Left colon (tissue), 2 donors: Measurements from ENCODE around the gene IL4I1. TPM values are rescaled to one million over a fixed set of nuclear protein-coding genes. Genes with fewer than 3 reads are reported as not detected.
"Not testable (repeated sequence)": the region's sequence is repeated elsewhere in the genome, so short reads cannot be mapped to it uniquely, and the experiment has no call there.

Source experiments
- ATAC-seq: fragments of 200-7000 bp; cut with Tn5 transposase; one replicate; pipeline ENCODE4 v1.9.1; 2020; ENCODE audit warnings: mild to moderate bottlenecking, moderate library complexity
- DNase-seq, 2 donors: peaks; one replicate each; pipeline ENCODE4 v3.0.0-alpha.2; 2020
- intact Hi-C, 2 donors: fragments of 100-400 bp; cut with DNase I in 1 of 2; cut with micrococcal nuclease in 1 of 2; formaldehyde crosslinking; loops; one replicate each; pipeline versions ENCODE4 v1.11.2 to v1.14.0; 2022; cut with DNase I, micrococcal nuclease
- long read RNA-seq: library from polyadenylated mRNA; unstranded; transcript quantifications from one replicate; pipeline ENCODE4 v2.0.0, GENCODE V29; 2021
- total RNA-seq, 2 donors: library from RNA; stranded (reverse); fragmentation: NEBNext Ultra II Directional; extraction: Animal tissue kit (Norgen Biotek cat#: 25700); gene quantifications; one replicate each; pipeline ENCODE4 v1.2.1, GENCODE V29; 2021
- donor health status: DM: no; HTN: no; CAD: no.
- donor health status: DM: yes; HTN: yes; CAD: no.

The IL4I1 gene, protein sequence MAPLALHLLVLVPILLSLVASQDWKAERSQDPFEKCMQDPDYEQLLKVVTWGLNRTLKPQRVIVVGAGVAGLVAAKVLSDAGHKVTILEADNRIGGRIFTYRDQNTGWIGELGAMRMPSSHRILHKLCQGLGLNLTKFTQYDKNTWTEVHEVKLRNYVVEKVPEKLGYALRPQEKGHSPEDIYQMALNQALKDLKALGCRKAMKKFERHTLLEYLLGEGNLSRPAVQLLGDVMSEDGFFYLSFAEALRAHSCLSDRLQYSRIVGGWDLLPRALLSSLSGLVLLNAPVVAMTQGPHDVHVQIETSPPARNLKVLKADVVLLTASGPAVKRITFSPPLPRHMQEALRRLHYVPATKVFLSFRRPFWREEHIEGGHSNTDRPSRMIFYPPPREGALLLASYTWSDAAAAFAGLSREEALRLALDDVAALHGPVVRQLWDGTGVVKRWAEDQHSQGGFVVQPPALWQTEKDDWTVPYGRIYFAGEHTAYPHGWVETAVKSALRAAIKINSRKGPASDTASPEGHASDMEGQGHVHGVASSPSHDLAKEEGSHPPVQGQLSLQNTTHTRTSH
- total RNA-seq, result 1 to 10 TPM in 1 of 2 donors, under 1 TPM in 1; 0.67 to 1.3 TPM
- long read RNA-seq, partial matches to known transcripts, result 0 of 14 reads
- long read RNA-seq, other reads (novel, unspliced or antisense), result 13 of 14 reads

GRCh38 chr19:49896863-49897621 is at the start of gene IL4I1:
TSS of gene IL4I1 (minus strand) at chr19:49896887. CDS start at chr19:49896160, 727 bp downstream.
- ATAC-seq (peak; percentile 39), DNase-seq (peak in 1 of 2 donors; percentile 51)
- intact Hi-C loops, result no loop called here

DNA sequence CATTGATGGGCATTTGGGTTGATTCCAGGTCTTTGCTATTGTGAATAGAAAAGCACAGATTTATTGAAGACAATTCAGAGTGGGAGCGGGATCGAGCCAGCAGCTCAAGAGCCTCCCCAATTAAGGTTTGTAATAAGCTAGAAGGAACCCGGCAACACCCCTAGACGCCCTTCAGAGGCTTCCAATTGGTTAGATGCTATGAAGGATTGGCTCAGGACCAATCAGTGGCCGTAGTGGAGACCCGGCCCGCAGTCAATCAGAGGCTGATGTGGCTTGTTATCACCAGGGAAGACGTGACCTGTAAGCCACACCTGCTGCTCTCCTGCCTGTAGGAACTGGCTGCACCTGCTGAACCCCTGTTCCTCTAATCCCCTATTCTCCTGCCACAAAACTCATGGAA is 49.7 kb upstream of the IL4I1 start:
- DNase-seq, result no peak
- intact Hi-C loops, result no loop called here
- no peak for ATAC-seq

GRCh38 chr19:49944567-49944966 is 47.9 kb upstream of the IL4I1 start:
- DNase-seq, intact Hi-C loops, ATAC-seq: not testable (repeated sequence)

DNA sequence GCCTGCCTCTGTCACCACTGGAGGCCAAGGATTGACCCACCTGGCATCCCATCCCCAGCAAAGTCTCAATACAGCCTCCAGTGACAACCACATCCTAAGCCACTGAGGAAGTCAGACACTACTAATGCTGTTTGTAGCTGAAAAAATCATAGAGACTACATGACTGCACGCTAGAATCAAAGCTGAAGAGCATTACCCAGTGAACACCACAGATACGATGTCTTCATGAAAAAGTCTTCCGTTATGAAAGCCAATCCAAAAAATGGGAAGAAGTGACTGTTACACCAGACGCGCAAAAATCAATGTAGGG is 43.8 kb upstream of the IL4I1 start:
- ATAC-seq (no peak), DNase-seq (no peak)
- intact Hi-C loops, result no loop called here

- ATAC-seq (no peak), DNase-seq (no peak)
- intact Hi-C loops, result loop anchor here in 1 of 2 donors (5.0 kb wide), 1 partner anchor 42 kb away; no protein-coding TSS in a partner anchor
These were observed 43.2 kb upstream of the IL4I1 start for GRCh38 chr19:49939721-49940481.

- intact Hi-C loops, result loop anchor here in 1 of 2 donors (5.0 kb wide), 1 partner anchor 44 kb away; no protein-coding TSS in a partner anchor
- ATAC-seq, result no peak
These were observed 42.0 kb upstream of the IL4I1 start for GRCh38 chr19:49938662-49939061.

GRCh38 chr19:49937750-49938381 is 41.2 kb upstream of the IL4I1 start:
- DNase-seq (peak in 1 of 2 donors; percentile 81), ATAC-seq (peak; percentile 89)
- intact Hi-C loops, result loop anchor here in 1 of 2 donors (5.0 kb wide), 1 partner anchor 44 kb away; no protein-coding TSS in a partner anchor

More at GRCh38 chr19:49938662-49939061, 42.0 kb upstream of the IL4I1 start:
- no peak for DNase-seq

DNA sequence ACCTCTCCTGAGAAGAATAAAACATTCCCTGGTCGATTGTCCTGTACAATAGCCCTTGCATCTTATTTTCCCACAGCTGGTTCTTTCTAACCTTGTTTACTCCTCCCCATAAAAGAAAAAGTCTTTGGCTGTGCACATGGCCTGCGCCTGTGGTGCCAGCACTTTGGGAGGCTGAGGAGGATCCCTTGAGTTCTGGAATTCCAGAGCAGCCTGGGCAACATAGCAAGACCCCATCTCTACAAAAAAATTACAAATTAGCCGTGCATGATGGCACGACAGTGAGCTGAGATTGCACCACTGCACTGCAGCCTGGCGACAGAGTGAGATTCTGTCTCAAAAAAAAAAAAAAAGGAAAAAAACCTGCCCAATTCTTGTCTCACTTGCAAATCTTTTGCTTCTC is 39.9 kb upstream of the IL4I1 start:
- intact Hi-C loops, result loop anchor here in 1 of 2 donors (5.0 kb wide), 1 partner anchor 46 kb away; no protein-coding TSS in a partner anchor
- DNase-seq (no peak), ATAC-seq (no peak)

DNA sequence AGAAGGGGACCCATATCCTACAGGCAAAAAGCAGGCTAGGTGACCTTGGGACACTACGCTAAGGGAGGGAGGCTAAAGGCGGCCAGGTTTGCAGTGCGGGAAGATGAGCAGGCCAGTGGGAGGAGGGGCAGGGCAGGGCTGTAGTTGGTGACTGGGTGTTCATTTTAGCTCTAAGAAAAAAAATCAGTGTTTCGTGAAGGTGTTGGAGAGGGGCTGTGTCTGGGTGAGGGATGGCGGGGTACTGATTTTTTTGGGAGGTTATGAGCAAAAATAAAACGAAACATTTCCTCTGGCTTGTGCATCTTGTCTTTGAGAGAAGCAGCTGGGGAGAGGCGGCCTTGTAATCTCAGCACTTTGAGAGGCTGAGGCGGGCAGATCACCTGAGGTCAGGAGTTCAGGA is 37.0 kb upstream of the IL4I1 start:
- intact Hi-C loops, result no loop called here
- no peak for ATAC-seq
- no peak for DNase-seq

DNA sequence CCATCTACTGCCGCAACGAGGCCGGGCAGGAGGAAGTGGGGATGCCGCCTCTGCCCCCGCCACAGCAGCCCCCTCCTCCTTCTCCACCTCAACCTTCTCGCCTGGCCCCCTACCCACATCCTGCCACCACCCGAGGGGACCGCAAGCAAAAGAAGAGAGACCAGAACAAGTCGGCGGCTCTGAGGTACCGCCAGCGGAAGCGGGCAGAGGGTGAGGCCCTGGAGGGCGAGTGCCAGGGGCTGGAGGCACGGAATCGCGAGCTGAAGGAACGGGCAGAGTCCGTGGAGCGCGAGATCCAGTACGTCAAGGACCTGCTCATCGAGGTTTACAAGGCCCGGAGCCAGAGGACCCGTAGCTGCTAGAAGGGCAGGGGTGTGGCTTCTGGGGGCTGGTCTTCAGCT is 36.0 kb upstream of the IL4I1 start:
- no peak for ATAC-seq
- no peak for DNase-seq
- intact Hi-C loops, result no loop called here

DNA sequence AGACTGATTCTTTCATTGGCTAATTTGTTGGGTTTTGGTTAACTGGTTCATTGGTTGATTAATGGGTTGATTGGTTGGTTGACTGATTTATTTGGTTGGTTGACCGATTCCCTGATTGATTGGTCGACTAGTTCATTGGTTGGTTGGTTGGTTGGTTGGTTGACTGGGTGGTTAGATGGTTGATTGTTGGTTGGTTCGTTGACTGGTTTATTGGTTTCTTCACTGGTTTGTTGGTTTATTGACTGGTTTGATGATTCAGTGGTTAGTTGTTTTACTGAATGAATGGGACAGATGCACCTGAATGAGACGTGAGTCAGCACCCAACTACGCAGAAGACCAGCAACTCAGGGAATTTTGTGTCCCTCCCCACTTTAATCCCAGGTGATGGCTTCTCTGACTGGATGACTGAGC is 35.4 kb upstream of the IL4I1 start:
- ATAC-seq, result no peak
- DNase-seq, result no peak
- intact Hi-C loops, result no loop called here

DNA sequence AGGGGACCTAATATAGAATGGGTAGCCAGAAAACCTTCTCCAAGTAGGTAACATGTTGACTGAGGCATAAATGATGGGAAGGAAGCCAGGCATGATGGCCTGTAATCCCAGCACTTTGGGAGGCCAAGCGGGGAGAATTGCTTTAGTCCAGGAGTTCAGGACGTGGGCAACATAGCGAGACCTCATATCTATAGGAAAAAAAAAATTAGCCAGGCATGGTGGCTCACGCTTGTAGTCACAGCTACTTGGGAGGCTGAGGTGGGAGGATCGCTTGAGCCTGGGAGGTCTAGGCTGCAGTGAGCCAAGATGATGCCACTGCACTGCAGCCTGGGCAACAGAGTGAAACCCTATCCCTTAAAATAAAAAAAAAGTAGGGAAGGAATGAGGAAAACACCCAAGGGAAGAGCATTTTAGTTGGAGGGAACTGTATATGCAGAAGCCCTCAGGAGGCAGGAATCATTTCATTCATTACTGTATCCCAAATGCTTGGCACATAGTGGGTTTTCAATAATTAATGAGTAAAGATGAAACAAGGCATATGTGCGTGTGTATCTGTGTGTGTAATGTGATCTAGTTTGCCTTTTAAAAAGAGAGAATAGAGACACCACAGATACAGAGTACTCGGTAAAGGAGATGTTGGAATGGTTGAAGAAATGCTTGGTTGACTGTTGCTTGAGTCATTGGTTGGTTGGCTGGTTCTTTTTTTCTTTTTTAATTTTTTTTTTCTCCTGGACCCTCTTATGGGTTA is 34.8 kb upstream of the IL4I1 start:
- intact Hi-C loops, result no loop called here
- ATAC-seq, result no peak
- DNase-seq, result no peak

- ATAC-seq, result no peak
- peak; percentile 35 to 49 for DNase-seq
- intact Hi-C loops, result no loop called here
These were observed 33.9 kb upstream of the IL4I1 start for GRCh38 chr19:49930483-49931011.

GRCh38 chr19:49929611-49930482 is 33.2 kb upstream of the IL4I1 start:
- intact Hi-C loops, result no loop called here
- DNase-seq (peak; percentile 93 to 96), ATAC-seq (peak; percentile 84)

DNA sequence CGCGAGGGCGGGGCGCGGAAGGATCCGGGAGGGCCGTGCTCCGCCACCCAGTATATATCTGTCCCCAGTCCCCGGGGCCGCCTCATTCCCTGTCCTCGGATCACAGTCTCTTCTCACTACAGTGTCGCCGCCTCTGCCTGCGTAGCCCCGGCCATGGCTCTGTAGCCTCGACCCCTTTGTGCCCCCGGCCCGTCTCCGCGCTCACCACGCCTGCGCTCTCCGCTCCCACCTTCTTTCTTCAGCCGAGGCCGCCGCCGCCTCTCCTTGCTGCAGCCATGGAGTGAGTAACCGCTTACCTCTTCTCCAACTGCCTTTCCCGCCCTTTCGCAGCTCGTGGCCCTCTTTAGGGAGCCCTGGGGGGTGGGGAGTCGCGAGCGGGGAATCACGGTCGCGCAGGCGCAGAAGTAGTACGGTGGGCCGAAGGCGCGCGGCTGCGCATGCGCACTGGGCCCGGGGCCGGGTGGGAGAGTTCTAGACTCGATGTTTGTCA is 32.5 kb upstream of the IL4I1 start, which contains the start of the genes ATF5 and NUP62:
ATF5 (plus strand) TSS at position 85 of the 490 bp plus-strand sequence. CDS start 1,646 bp downstream, outside the sequence.
NUP62 (minus strand) TSS at position 384 of the 490 bp plus-strand sequence. CDS start 19,697 bp downstream, outside the sequence.
- intact Hi-C loops, result no loop called here
- peak; percentile 71 for ATAC-seq
- peak; percentile 84 to 93 for DNase-seq
